Bronchial epithelial cell (primary cell): ENCODE data around the gene DCDC1. TPM values are rescaled to one million over a fixed set of nuclear protein-coding genes. Genes with fewer than 3 reads are reported as not detected.
"Not testable (repeated sequence)": the region's sequence is repeated elsewhere in the genome, so short reads cannot be mapped to it uniquely, and the experiment has no call there.

Source experiments
- DNase-seq: peaks from one replicate; pipeline ENCODE4 v3.0.0-alpha.2; 2010; ENCODE audit warnings: low read depth
- FAIRE-seq: peaks from 2 replicates; lab custom pipeline; 2011; peaks lifted over from hg19 to GRCh38; lab: Jason Lieb, UNC
- H3K27me3 ChIP-seq: 2 replicates; pipeline ENCODE4 v1.5.1; 2011; ENCODE audit warnings: low read length; ENCODE audit not compliant: control insufficient read depth, insufficient read depth
- H3K36me3 ChIP-seq: 2 replicates; pipeline ENCODE4 v1.5.1; 2011; ENCODE audit warnings: low read length; ENCODE audit not compliant: control insufficient read depth, insufficient read depth
- H3K4me3 ChIP-seq: 2 replicates; pipeline ENCODE4 v1.5.1; 2011; ENCODE audit warnings: mild to moderate bottlenecking, low read depth, low read length, control low read depth
- total RNA-seq: library from RNA; depleted of rRNA; stranded (reverse); fragments of >200 nt; gene quantifications from 2 replicates; pipeline ENCODE4 v1.2.1, GENCODE V29; 2014
- TF ChIP-seq, protein P1 (sequence below): IDR thresholded peaks from 2 replicates; pipeline ENCODE4 v1.5.1; 2011; ENCODE audit warnings: mild to moderate bottlenecking, moderate library complexity, low read length, control low read depth, inconsistent platforms; ENCODE audit not compliant: insufficient read depth, severe bottlenecking

Gene DCDC1
- total RNA-seq, 1 donor from 2014 or later, result not detected

DNA sequence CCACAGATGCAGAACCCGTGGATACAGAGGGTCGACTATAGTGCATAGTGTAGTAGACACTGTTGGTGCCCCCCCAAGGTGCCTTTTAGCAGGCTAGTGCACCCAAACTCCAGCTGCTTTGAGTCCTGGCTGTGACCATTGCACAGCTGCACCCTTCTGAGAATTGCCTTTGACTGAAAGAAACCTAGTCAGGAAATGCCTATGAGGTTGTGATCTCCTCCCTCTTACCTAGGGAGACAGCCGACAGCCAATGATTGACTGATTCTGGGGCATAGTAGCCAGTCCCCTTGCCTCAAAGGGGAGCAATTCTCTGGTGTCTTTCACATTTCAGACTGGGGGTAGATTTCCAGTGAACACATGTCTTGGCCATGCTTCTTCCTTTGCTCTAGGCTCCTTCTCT is 74.2 kb downstream of the DCDC1 start:
- FAIRE-seq, result no peak
- H3K27me3 ChIP-seq, result no peaks in the 10 kb centered on the region

DNA sequence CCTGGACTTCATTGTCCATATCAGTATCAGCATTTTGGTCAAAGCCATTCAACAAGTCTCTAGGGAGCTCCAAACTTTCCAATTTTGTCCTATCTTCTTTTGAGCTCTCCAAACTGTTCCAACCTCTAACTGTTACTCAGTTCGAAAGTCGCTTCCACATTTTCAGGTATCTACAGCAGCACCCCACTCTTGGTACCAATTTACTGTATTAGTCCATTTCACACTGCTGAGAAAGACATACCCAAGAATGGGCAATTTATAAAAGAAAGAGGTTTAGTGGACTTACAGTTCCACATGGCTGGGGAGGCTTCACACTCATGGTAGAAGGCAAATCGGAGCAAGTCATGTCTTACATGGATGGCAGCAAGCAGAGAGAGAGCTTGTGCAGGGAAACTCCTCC is 96.0 kb downstream of the DCDC1 start:
- FAIRE-seq, H3K27me3 ChIP-seq, H3K36me3 ChIP-seq, DNase-seq, H3K4me3 ChIP-seq: not testable (repeated sequence)

More for the DNA sequence above, 74.2 kb downstream of the DCDC1 start:
- no peaks in the 10 kb centered on the region for H3K36me3 ChIP-seq
- no peak overlapping the region for H3K4me3 ChIP-seq
- TF ChIP-seq, protein P1, sequence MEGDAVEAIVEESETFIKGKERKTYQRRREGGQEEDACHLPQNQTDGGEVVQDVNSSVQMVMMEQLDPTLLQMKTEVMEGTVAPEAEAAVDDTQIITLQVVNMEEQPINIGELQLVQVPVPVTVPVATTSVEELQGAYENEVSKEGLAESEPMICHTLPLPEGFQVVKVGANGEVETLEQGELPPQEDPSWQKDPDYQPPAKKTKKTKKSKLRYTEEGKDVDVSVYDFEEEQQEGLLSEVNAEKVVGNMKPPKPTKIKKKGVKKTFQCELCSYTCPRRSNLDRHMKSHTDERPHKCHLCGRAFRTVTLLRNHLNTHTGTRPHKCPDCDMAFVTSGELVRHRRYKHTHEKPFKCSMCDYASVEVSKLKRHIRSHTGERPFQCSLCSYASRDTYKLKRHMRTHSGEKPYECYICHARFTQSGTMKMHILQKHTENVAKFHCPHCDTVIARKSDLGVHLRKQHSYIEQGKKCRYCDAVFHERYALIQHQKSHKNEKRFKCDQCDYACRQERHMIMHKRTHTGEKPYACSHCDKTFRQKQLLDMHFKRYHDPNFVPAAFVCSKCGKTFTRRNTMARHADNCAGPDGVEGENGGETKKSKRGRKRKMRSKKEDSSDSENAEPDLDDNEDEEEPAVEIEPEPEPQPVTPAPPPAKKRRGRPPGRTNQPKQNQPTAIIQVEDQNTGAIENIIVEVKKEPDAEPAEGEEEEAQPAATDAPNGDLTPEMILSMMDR, result no peak
- DNase-seq, result no peak

DNA sequence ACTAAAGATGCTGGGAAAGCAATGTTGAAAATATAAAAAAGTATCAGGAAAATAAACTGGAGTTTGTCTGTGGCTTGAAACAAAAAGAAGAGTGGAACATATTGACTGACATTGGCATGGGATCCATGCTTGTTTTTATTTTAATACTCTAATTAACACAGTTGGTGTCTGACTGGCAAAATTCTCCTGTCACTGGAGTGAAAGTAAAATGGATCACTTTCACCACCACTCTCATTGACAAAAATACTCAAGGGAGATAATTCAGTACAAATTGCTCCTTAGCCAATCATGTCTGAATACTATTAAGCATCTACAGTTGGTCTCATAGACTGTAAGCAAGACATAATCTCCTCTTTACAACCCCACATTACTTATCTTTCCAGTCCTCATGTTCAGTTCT is 101.8 kb downstream of the DCDC1 start:
- no peak for DNase-seq
- FAIRE-seq, result no peak
- no peaks in the 10 kb centered on the region for H3K27me3 ChIP-seq
- H3K4me3 ChIP-seq, result no peak overlapping the region
- TF ChIP-seq, protein P1, result no peak
- no peaks in the 10 kb centered on the region for H3K36me3 ChIP-seq

DNA sequence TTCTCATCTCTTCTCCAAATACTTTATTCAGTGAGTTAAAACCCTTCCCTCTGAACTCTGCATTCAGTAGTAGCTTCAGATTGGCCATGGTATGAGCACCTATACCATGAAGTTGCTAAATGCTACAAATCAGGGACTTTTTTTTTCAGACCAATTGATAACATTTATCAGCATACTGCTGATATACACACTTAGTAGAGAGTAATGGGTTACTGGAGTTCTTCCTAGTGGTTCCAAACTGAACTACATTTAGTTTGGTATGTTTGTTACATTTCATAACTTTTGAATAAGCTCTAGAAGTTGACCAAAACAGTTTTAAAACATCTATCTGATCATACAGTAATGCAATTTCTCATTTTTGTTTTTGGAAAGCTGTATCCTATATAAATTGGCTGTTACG is 104.7 kb downstream of the DCDC1 start:
- H3K36me3 ChIP-seq, result no peaks in the 10 kb centered on the region
- no peaks in the 10 kb centered on the region for H3K27me3 ChIP-seq
- FAIRE-seq, result no peak
- no peak overlapping the region for H3K4me3 ChIP-seq
- DNase-seq, result no peak
- TF ChIP-seq, protein P1, result no peak

DNA sequence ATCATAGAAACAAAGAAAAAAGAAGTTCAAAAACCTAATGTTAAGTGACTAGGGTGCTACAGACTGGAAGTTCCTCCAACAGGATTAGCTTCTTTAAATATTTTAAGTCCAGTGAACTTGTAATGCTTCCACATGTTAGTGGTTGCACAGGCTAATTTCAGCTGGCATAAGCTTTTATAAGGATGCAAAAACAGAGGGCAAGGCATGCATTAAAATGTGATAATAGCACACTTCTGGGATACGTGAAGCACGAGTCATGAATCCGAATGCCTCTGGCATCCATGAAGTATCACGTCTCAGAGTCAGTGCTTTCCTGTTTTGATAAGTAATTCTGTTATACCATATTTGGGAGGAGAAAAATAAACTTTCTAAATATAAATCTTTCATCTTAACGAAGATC is 106.8 kb downstream of the DCDC1 start:
- no peaks in the 10 kb centered on the region for H3K36me3 ChIP-seq
- H3K27me3 ChIP-seq, result no peaks in the 10 kb centered on the region
- no peak for FAIRE-seq
- DNase-seq, result peak; percentile 62
- H3K4me3 ChIP-seq, result no peak overlapping the region
- TF ChIP-seq, protein P1, result no peak

DNA sequence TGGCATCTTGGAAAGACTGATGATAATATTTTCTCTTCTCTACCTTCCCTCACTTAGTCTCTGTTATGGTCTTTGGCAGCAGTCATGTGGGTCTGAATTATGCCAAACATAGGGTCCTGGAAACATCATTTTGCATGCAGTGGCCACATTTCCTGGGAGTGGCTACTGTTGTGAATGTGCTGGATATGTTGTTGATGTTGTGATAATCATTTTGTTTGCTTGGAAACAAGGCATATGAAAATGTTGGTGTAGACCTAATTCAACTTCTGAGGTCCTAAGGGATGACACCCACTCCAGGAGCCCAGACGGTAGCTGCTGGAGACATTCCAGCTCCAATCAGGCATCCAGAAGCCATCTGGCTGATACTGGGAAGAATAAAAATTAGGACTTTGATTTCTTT is 109.7 kb downstream of the DCDC1 start:
- DNase-seq, result no peak
- H3K36me3 ChIP-seq, result no peaks in the 10 kb centered on the region
- no peaks in the 10 kb centered on the region for H3K27me3 ChIP-seq
- H3K4me3 ChIP-seq, result no peak overlapping the region
- FAIRE-seq, result no peak
- TF ChIP-seq, protein P1, result no peak
